Testis (tissue), 2 donors: ENCODE measurements around the gene SYPL1.

ENCODE experiments used
- CTCF ChIP-seq, 3 experiments: fragments of 450-650 bp in 2 of 3; fragments of 200-600 bp in 1 of 3; sonication (generic) in 1 of 3; IDR thresholded peaks; one replicate each; pipeline ENCODE4 v1.5.1; 2016 to 2019; ENCODE audit warnings: antibody characterized with exemption in 3 of 3, mild to moderate bottlenecking in 2 of 3, moderate library complexity in 1 of 3
- POLR2A ChIP-seq: fragments of 450-650 bp; IDR thresholded peaks from one replicate; pipeline ENCODE4 v1.6.1; 2017; ENCODE audit warnings: antibody characterized with exemption, mild to moderate bottlenecking, moderate library complexity

GRCh38 chr7:106117786-106118544, 5.9 kb upstream of the SYPL1 start:
- TF ChIP-seq CTCF (IDR thresholded peaks at IDR 0.05) = no peak
- TF ChIP-seq POLR2A = no peak
